K562 (cell line): ENCODE measurements around the gene CARMIL3.

Experiments used
- CEBPB ChIP-seq: fragments of 450-650 bp; IDR thresholded peaks from 2 replicates; pipeline ENCODE4 v1.6.1; 2016; ENCODE audit warnings: missing genetic modification characterization, missing compliant biosample characterization
- ELF1 ChIP-seq: fragments of 200-800 bp; sonication (Bioruptor generic); IDR thresholded peaks from 2 replicates; pipeline ENCODE4 v1.6.1; 2016; ENCODE audit warnings: missing genetic modification characterization, missing compliant biosample characterization

DNA sequence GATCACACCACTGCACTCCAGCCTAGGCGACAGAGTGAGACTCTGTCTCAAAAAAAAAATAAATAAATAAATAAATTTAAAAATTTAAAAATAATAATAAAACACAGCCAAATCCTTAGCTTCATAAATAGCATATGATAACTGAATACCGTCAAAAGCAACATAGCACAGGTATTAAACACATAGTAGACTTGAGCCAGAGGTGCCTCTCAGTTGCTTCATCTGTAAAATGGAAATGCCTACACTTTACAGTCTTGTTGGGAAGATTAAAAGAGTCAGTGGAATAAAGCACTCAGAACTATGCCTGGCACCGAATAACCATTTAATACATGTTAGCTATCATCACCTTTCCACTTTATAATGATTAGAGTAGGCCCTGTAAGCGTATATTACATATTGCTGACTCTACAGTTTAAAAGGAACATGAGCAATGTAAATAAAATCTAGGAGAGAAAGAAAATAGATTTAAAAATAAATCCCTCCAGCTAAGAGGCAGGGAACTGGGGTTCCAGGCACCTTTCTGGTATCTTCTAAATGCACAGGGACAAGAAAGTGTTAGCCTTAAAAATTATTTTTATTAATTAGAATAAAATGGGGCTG is 55.0 kb downstream of the CARMIL3 start:
- TF ChIP-seq ELF1 (tag) (no peak), CEBPB (no peak)
